Right renal pelvis (tissue), 4 donors: ENCODE measurements around the gene SYNDIG1. TPM values are rescaled to one million over a fixed set of nuclear protein-coding genes. Genes with fewer than 3 reads are reported as not detected.
A peak's percentile ranks its signal among the peaks of the same experiment; 100 is the strongest.

Source experiments
- DNase-seq, 4 donors: peaks; one replicate each; pipeline ENCODE4 v3.0.0-alpha.2; 2013; ENCODE audit warnings: low read depth in 4 of 4, low spot score in 3 of 4, missing footprints in 1 of 4
- polyA plus RNA-seq, 4 donors: library from polyadenylated mRNA; unstranded; fragments of 120-200 nt; gene quantifications; one replicate each; pipeline ENCODE4 v1.2.1, GENCODE V29; 2013; ENCODE audit not compliant: insufficient read length in 4 of 4

Gene SYNDIG1
- polyA plus RNA-seq, 4 donors, result 7.9 to 9.8 (median 9.6) TPM

- DNase-seq, result no peak
These were observed 230.1 kb downstream of the SYNDIG1 start for GRCh38 chr20:24699321-24700165.

- no peak for DNase-seq
These were observed 230.9 kb downstream of the SYNDIG1 start for GRCh38 chr20:24700166-24700860.

GRCh38 chr20:24701027-24701426 is 231.6 kb downstream of the SYNDIG1 start:
- DNase-seq, result no peak

GRCh38 chr20:24701668-24702067 is 232.2 kb downstream of the SYNDIG1 start:
- DNase-seq, result no peak

- no peak for DNase-seq
These were observed 233.3 kb downstream of the SYNDIG1 start for GRCh38 chr20:24702501-24703283.

GRCh38 chr20:24703284-24703610 is 233.8 kb downstream of the SYNDIG1 start:
- DNase-seq, result no peak

- DNase-seq, result no peak
These were observed 235.5 kb downstream of the SYNDIG1 start for GRCh38 chr20:24704899-24705298.

GRCh38 chr20:24705486-24705885 is 236.1 kb downstream of the SYNDIG1 start:
- no peak for DNase-seq

- DNase-seq, result peak in 1 of 4 donors; percentile 28
These were observed 239.2 kb downstream of the SYNDIG1 start for GRCh38 chr20:24708411-24709295.
